ENCODE data around the gene DBH.
"Not testable (repeated sequence)": the region's sequence is repeated elsewhere in the genome, so short reads cannot be mapped to it uniquely, and the experiment has no call there.

DBH gene

GRCh38 chr9:133626008-133626407 lies 10.2 kb upstream of the DBH start:
- not testable (repeated sequence) for DNase-seq (ENCODE audit: low spot score)

- DNase-seq (ENCODE audit: low spot score) = no peak
These were observed 8.8 kb upstream of the DBH start for GRCh38 chr9:133627341-133627740.

- DNase-seq (ENCODE audit: low spot score) = no peak
These were observed 7.4 kb upstream of the DBH start for GRCh38 chr9:133628766-133629165.

- no peak for DNase-seq (ENCODE audit: low spot score)
These were observed 6.7 kb upstream of the DBH start for GRCh38 chr9:133629221-133630110.

GRCh38 chr9:133631111-133631510 lies 5.1 kb upstream of the DBH start:
- no peak for DNase-seq (ENCODE audit: low spot score)

GRCh38 chr9:133632806-133633680 lies 3.1 kb upstream of the DBH start:
- DNase-seq (ENCODE audit: low spot score) = no peak

GRCh38 chr9:133633681-133634080 lies 2.5 kb upstream of the DBH start:
- DNase-seq (ENCODE audit: low spot score) = no peak

GRCh38 chr9:133634081-133634691 lies 2.0 kb upstream of the DBH start:
- DNase-seq (ENCODE audit: low spot score) = no peak

- DNase-seq (ENCODE audit: low spot score) = no peak
These were observed 1.1 kb upstream of the DBH start for GRCh38 chr9:133635098-133635497.

GRCh38 chr9:133636902-133637301 lies 739 bp downstream of the DBH start:
- no peak for DNase-seq (ENCODE audit: low spot score)

GRCh38 chr9:133637451-133638055 lies 1.4 kb downstream of the DBH start:
- DNase-seq (ENCODE audit: low spot score) = no peak

- DNase-seq (ENCODE audit: low spot score) = no peak
These were observed 1.9 kb downstream of the DBH start for GRCh38 chr9:133638076-133638475.

GRCh38 chr9:133638711-133639110 lies 2.5 kb downstream of the DBH start:
- DNase-seq (ENCODE audit: low spot score) = no peak

GRCh38 chr9:133639613-133640012 lies 3.5 kb downstream of the DBH start:
- no peak for DNase-seq (ENCODE audit: low spot score)

- DNase-seq (ENCODE audit: low spot score) = no peak
These were observed 4.0 kb downstream of the DBH start for GRCh38 chr9:133640160-133640559.

GRCh38 chr9:133640580-133641395 lies 4.6 kb downstream of the DBH start:
- DNase-seq (ENCODE audit: low spot score) = no peak

GRCh38 chr9:133641396-133641655 lies 5.2 kb downstream of the DBH start:
- DNase-seq (ENCODE audit: low spot score) = no peak

GRCh38 chr9:133641861-133642595 lies 5.9 kb downstream of the DBH start:
- DNase-seq (ENCODE audit: low spot score) = no peak

- DNase-seq (ENCODE audit: low spot score) = no peak
These were observed 6.7 kb downstream of the DBH start for GRCh38 chr9:133642708-133643361.

GRCh38 chr9:133643362-133643755 lies 7.2 kb downstream of the DBH start:
- no peak for DNase-seq (ENCODE audit: low spot score)

Measured in LoVo (cell line).